GM18502 (cell line): ENCODE results near the gene RPTOR.
"Not testable (repeated sequence)": the region's sequence is repeated elsewhere in the genome, so short reads cannot be mapped to it uniquely, and the experiment has no call there.

Experiments used
- ATAC-seq: cut with Tn5 transposase; IDR thresholded peaks from one replicate; pipeline ENCODE4 v1.9.1; 2021; ENCODE audit warnings: mild to moderate bottlenecking; ENCODE audit not compliant: unreplicated experiment, poor library complexity

RPTOR gene

GRCh38 chr17:80800481-80801391 is 256.1 kb downstream of the RPTOR start:
- ATAC-seq, result no peak

DNA sequence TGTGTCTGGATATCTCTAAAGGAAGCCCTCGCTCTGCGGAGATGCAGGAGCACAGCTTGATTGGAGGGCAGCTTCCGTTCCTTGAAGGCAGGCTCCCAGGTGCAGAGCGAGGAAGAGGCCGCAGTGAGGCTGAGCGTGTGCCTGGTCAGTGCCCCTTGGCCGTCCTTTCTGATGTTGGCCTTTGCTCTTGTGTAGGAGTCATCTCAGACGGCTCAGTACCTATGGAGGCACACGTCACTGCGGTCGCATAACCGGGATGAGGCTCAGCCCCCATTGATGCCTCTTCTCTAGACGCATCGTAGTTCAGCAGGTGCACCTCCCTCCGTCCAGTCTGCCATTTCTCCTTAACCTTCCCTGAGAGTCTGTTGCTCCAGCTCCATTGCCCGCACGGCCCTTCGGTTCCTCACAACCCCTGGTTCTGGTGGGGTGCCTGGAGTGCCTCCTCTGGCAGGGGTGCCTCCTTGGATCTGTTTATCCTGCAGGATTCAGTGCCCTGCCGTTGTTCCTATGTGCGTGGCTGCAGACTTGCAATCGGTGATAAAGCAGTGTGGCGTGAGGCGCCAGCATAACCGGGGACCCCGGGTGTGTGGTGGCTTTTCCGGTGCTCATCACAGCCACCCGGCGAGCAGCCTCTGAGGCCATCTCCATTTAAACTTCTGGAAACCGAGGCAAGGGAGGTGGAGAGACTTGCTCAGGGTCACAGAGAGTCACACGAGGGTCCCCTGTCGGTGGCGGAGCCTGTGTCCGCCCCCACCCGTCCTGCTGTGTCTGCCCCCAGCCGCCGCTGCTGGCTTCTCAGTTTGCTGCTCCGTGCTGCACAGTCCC is 258.2 kb downstream of the RPTOR start:
- ATAC-seq, result no peak

DNA sequence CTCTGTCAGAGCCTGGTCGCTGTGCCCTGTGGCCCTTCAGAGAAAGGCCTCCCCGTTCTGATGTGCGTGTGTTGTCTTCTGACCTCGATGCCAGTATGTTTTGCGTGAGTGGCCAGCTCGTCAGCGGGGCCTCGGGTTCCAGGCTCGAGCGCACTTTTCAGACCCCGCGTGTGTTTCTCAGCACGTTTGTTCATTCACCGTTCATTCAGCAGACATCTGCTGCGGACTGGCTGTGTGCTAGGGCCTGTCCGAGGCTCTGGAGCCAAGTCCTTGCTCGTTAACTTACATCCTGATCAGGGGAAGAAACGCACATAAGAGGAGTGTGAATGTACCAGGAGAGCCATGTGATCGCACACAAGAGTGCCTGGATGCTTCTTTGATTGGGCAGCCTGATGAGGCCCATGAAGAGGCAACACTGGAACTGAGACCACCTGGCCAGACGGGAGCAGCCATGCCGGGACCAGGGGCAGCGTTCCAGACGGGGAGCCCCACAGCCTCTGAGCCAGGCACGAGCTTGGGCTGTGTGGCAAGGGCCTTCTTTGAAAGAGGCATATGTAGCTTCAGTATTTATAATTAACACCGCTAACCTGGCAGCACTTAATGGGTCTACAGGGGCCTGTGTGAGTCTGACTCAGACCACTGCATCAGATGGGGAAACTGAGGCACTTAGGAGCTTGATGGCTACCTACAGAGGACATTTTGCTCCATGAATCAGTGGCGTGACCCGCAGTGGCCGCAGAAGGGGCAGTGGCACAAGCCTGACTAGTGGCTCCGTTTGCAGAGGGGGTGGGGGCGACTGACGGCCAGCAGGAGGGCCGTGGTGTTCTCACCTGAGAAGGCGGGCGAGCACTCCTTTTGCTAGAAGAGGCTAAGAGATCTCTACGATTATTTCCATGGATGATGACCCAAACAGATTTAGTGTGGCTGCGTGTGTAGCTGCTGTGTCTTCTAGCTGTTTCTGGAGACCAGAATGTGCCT is 259.1 kb downstream of the RPTOR start:
- no peak for ATAC-seq

DNA sequence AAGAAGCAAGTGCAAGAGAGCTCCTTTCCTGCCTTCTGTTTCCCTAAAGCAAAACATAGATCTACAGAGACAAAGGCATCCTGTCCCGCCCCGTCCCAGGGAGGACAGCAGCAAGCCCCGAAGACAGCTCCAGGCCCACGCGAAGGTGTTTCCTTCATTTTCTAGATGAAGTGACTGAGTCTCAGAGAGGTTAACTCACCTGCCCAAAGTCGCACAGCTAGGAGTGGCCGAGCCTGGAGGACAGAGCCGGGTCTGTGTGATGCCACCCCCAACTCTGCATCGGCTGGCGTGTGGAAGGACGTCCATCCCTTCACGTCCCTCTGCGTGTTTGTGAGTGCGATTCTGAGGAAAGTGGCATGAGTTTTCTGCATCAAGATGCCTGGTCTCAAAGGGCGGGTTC is 259.8 kb downstream of the RPTOR start:
- ATAC-seq, result no peak

GRCh38 chr17:80805032-80805751 is 260.6 kb downstream of the RPTOR start:
- ATAC-seq, result no peak

DNA sequence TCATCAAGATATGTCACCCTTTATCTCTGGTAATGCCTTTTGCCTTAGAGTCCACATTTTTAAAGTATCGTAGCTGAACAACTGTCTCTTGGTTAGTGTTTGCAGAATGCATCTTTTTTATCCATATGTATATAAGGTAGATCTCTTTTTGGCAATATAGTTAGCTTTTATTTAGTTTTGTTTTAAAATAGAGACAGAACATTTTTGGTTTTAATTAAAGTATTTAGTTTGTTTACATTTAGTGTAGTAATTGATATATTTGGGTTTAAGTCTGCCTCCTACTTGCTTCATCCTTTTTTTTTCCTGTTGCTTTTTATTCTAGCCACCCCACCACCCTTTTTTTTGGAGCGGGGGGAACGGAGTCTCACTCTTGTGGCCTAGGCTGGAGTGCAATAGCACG is 262.4 kb downstream of the RPTOR start:
- ATAC-seq, result no peak

GRCh38 chr17:80807882-80808281 is 263.2 kb downstream of the RPTOR start:
- no peak for ATAC-seq

DNA sequence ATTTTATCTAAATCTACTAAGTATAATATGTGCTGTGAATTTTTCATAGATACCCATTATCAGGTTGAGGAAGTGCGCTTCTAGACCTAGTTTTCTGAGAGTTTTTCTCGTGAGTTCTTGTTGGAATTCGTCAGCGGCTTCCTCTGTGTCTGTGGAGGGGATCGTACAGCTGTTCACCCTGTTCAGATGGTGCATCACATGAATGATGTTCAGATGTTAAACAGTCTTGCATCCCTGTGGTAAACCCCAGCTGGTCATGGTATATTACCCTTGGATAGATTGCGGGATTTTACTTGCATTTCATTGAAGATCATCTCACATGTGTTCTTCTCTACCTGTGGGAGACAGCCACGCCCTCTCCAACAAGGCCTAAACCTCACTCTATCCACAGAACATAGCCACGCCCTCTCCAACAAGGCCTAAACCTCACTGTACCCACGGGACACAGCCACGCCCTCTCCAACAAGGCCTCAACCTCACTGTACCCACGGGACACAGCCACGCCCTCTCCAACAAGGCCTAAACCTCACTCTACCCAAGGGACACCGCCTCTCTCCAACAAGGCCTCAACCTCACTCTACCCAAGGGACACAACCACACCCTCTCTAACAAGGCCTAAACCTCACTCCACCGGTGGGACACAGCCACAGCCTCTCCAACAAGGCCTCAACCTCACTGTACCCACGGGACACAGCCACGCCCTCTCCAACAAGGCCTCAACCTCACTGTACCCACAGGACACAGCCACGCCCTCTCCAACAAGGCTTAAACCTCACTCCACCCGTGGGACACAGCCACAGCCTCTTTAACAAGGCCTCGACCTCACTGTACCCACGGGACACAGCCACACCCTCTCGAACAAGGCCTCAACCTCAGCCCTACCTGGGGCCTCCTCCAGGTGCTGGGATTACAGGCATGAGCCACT is 266.8 kb downstream of the RPTOR start:
- ATAC-seq, result no peak

DNA sequence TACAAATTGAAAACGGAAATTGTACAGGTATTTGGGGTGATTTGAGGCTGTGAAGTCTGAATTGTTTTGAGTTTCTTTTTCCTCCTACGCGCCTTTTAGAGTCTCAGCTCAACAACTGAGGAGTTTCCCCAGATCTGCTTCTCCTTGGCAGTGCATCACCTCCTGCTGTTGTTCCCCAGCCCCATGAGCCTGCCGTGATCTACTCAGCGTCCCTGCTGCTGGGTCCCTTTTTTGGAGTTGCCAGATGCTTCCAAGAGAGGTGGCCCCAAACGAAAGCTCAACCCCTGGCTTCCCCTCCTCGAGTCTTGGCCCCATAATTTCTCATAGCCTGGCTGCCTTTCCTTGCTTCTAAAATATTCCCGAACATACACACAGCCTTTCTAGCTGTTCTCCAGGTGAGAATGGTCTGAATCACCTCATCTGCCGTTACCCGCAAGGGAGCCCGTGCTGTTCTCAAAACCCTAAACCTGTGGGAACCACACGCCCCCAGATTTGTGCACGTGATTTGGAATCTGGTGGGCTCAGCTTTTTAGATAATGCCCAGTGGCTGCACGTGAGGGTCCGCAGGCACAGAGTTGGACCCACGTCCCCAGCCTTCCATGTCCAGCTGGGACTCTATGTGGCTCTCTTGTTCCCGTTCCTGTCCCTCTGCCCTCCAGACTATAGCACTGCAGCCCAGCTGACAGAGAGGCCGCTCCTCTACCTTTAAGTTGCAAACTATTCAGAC is 267.9 kb downstream of the RPTOR start:
- no peak for ATAC-seq

GRCh38 chr17:80813318-80813717 is 268.7 kb downstream of the RPTOR start:
- ATAC-seq, result no peak

DNA sequence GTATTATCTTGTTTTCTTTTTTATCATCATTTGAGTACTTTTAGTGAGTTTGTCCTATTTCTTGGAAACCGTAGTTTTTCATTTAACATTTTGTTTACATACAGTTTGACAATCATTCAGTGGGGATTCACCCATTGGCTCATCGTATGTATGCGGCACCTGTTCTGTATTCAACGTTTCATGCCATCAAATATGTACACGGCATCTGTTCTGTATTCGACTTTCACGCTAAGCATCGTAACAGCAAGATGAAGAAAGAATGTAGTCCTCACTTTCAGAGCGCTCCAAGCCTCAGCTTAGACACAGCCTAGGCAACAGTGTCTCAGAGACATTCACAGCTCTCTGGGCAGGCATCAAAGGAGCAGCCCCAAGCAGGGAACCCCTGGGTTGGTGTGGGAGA is 269.9 kb downstream of the RPTOR start:
- no peak for ATAC-seq

- no peak for ATAC-seq
Measured at GRCh38 chr17:80815151-80815681, 270.6 kb downstream of the RPTOR start.

GRCh38 chr17:80815718-80816117 is 271.1 kb downstream of the RPTOR start:
- not testable (repeated sequence) for ATAC-seq

GRCh38 chr17:80816241-80817103 is 271.8 kb downstream of the RPTOR start:
- no peak for ATAC-seq

- no peak for ATAC-seq
Measured at GRCh38 chr17:80817321-80817845, 272.7 kb downstream of the RPTOR start.

- no peak for ATAC-seq
Measured at GRCh38 chr17:80817861-80818260, 273.2 kb downstream of the RPTOR start.
